ENCODE data around the gene SSB.

- TF ChIP-seq, protein P1, sequence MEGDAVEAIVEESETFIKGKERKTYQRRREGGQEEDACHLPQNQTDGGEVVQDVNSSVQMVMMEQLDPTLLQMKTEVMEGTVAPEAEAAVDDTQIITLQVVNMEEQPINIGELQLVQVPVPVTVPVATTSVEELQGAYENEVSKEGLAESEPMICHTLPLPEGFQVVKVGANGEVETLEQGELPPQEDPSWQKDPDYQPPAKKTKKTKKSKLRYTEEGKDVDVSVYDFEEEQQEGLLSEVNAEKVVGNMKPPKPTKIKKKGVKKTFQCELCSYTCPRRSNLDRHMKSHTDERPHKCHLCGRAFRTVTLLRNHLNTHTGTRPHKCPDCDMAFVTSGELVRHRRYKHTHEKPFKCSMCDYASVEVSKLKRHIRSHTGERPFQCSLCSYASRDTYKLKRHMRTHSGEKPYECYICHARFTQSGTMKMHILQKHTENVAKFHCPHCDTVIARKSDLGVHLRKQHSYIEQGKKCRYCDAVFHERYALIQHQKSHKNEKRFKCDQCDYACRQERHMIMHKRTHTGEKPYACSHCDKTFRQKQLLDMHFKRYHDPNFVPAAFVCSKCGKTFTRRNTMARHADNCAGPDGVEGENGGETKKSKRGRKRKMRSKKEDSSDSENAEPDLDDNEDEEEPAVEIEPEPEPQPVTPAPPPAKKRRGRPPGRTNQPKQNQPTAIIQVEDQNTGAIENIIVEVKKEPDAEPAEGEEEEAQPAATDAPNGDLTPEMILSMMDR (IDR thresholded peaks at IDR 0.05), result no peak
- TF ChIP-seq EZH2 (IDR thresholded peaks at IDR 0.05) (no peak), EZH2phosphoT487 (IDR thresholded peaks at IDR 0.05) (no peak)
Measured at GRCh38 chr2:169771612-169772011, 27.1 kb upstream of the SSB start.
